Heart right ventricle (tissue), 16 donors: ENCODE measurements around the gene AGRP. TPM values are rescaled to one million over a fixed set of nuclear protein-coding genes. Genes with fewer than 3 reads are reported as not detected.
"Not testable (repeated sequence)": the region's sequence is repeated elsewhere in the genome, so short reads cannot be mapped to it uniquely, and the experiment has no call there.

ENCODE experiments used
- ATAC-seq, 8 donors: fragments of 200-7000 bp; cut with Tn5 transposase; one replicate each; pipeline ENCODE4 v1.9.1; 2020; ENCODE audit warnings: mild to moderate bottlenecking in 8 of 8, moderate library complexity in 8 of 8, moderate number of reproducible peaks in 1 of 8
- DNase-seq, 2 donors: peaks; one replicate each; pipeline ENCODE4 v3.0.0-alpha.2; 2020
- H3K27ac ChIP-seq, 10 donors: fragments of 200-600 bp; sonication (generic) in 2 of 10; one replicate each; pipeline versions ENCODE4 v1.5.0 to v1.8.0; 2020 to 2022; ENCODE audit warnings: mild to moderate bottlenecking in 3 of 10
- H3K27me3 ChIP-seq, 7 donors: fragments of 200-600 bp; one replicate each; pipeline ENCODE4 v1.8.0; 2021 to 2022; ENCODE audit warnings: mild to moderate bottlenecking in 2 of 7
- H3K36me3 ChIP-seq, 9 donors: fragments of 200-600 bp; sonication (generic) in 1 of 9; one replicate each; pipeline versions ENCODE4 v1.5.0 to v1.8.0; 2020 to 2022; ENCODE audit warnings: mild to moderate bottlenecking in 2 of 9
- H3K4me1 ChIP-seq, 9 donors: fragments of 200-600 bp; sonication (generic) in 1 of 9; one replicate each; pipeline versions ENCODE4 v1.5.0 to v1.8.0; 2020 to 2022; ENCODE audit warnings: mild to moderate bottlenecking in 4 of 9
- H3K4me3 ChIP-seq, 10 donors: fragments of 200-600 bp; sonication (generic) in 2 of 10; one replicate each; pipeline versions ENCODE4 v1.5.0 to v1.8.0; 2020 to 2022; ENCODE audit warnings: mild to moderate bottlenecking in 7 of 10, moderate library complexity in 2 of 10
- H3K9me3 ChIP-seq, 11 donors: fragments of 200-600 bp in 10 of 11; sonication (generic) in 2 of 11; one replicate each; pipeline versions ENCODE4 v1.5.0 to v1.8.0; 2013 to 2022; ENCODE audit warnings: mild to moderate bottlenecking in 2 of 11, control low read depth in 1 of 11, moderate library complexity in 1 of 11
- WGBS, 2 donors: extraction: QIAGEN DNeasy Blood & Tissue Kit; methylation state at CpG; one replicate each; pipeline ENCODE4 v1.1.7; 2013; ENCODE audit warnings: inconsistent platforms in 1 of 2; 5-methylcytosine and 5-hydroxymethylcytosine counted together
- intact Hi-C, 10 donors: fragments of 100-400 bp; cut with DNase I; formaldehyde crosslinking; loops; one replicate each; pipeline versions ENCODE4 v1.11.1 to v1.14.2; 2022
- polyA plus RNA-seq, 2 donors: library from polyadenylated mRNA; stranded (reverse); fragments of 200-250 nt; gene quantifications; one replicate each; pipeline ENCODE4 v1.2.3, GENCODE V29; 2013
- total RNA-seq, 10 donors: library from RNA; stranded (reverse); fragmentation: NEBNext Ultra II Directional in 3 of 10; extraction: Animal tissue kit (Norgen Biotek cat#: 25700) in 3 of 10; gene quantifications; one replicate each; pipeline versions ENCODE4 v1.2.1 to v1.2.4, GENCODE V29; 2021 to 2023
- TF ChIP-seq, protein P1 (sequence below), 9 donors: fragments of 200-600 bp; sonication (generic) in 2 of 9; IDR thresholded peaks; one replicate each; pipeline versions ENCODE4 v1.5.0 to v1.8.0; 2021 to 2022; ENCODE audit warnings: antibody characterized with exemption in 9 of 9, mild to moderate bottlenecking in 5 of 9, moderate library complexity in 1 of 9
- donor health status: Arrhythmogenic right ventricular cardiomyopathy.
- donor health status: ischemic (EF 13 %, LVEDD 7.1; RV severe dilation, severe dysfunction).
- donor health status: healthy with polysubstance abuse.
- donor health status: DM: no; HTN: yes; CAD: no.
- donor health status: DM: no; HTN: no; CAD: no.
- donor health status: ischemic (EF 25% LVEDD 6.9; RV normal size, moderate dysfunction).
- donor health status: ischemic (EF 25% LVEDD 5.7; RV mildly dilated, moderate dysfunction).
- donor health status: healthy.
- donor health status: DM: yes; HTN: yes; CAD: no.
- donor health status: Ischemic cardiomyopathy.
- donor health status: ischemic (EF 35%, LVEDD 5.7; RV mildly dilated, moderate dysfunction).
- donor health status: nonischemic (EF 11% LVEDD 7.7; RV severe dilation, severe dysfunction).
- donor health status: DM: yes; HTN: yes; CAD: no.
- donor health status: PGD.
- donor health status: ischemic (EF 29% LVEDD 5.4; RV normal size, mild dysfunction).
- donor health status: nonischemic (EF 23%, LVEDD 6.1; RV moderate dilation, normal function).

The AGRP gene
- total and polyA plus RNA-seq, 12 donors, result 0.10 TPM; not detected in 11

DNA sequence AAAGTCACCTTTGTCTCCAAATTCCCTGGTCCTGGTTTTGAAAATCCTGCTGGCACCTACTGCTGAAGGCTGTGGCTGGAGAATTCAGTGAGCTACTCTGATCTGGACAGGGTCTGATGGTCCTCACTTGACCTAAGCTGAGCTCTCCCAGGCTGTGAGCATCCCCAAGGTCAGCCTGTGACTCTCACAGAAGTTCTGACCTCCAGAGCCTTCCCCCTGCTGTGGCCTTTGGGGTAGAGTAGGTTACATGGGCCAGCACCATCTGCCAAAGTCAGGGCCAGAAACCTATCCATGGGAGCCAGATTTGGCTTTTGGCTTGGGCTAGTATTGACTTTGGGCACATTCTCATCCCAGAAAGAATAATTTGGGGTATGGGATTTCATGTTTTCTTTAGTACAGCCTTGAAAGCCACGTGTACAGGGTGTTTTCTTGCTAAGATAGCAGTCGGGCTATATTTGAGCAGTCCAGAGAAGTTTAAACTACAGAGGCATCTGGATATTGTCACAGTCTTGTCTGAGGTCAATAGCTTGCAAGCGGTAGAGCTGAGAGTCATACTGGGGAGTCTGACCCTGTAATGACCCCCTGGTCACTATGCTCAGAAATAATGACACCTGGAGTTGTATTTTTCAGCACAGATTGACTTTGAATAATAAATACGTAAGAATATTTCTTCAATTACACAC is 6.2 kb upstream of the AGRP start:
- TF ChIP-seq, protein P1, sequence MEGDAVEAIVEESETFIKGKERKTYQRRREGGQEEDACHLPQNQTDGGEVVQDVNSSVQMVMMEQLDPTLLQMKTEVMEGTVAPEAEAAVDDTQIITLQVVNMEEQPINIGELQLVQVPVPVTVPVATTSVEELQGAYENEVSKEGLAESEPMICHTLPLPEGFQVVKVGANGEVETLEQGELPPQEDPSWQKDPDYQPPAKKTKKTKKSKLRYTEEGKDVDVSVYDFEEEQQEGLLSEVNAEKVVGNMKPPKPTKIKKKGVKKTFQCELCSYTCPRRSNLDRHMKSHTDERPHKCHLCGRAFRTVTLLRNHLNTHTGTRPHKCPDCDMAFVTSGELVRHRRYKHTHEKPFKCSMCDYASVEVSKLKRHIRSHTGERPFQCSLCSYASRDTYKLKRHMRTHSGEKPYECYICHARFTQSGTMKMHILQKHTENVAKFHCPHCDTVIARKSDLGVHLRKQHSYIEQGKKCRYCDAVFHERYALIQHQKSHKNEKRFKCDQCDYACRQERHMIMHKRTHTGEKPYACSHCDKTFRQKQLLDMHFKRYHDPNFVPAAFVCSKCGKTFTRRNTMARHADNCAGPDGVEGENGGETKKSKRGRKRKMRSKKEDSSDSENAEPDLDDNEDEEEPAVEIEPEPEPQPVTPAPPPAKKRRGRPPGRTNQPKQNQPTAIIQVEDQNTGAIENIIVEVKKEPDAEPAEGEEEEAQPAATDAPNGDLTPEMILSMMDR (IDR thresholded peaks at IDR 0.05), result no peak
- no peak overlapping the region for H3K4me3 ChIP-seq
- H3K27ac ChIP-seq, result peak overlapping the region in 9 of 10 donors; percentile 1 to 81 (median 57)
- ATAC-seq (peak in 6 of 8 donors; percentile 26 to 69 (median 54)), DNase-seq (no peak)
- WGBS, 2 donors, result 36 to 44% methylated on average over 4 of the region's 4 CpGs
- H3K36me3 ChIP-seq, result peaks cover 0 to 31% (median 7%) of the 10 kb centered on the region in 9 donors
- H3K9me3 ChIP-seq, result no peaks in the 10 kb centered on the region
- intact Hi-C loops, result loop anchor here in 1 of 10 donors (10.0 kb wide), 1 partner anchor 175 kb away; the partner anchor contains the start of genes ACD, C16orf86, ENKD1 and PARD6A
- no peaks in the 10 kb centered on the region for H3K27me3 ChIP-seq
- peaks cover 2 to 84% (median 16%) of the 10 kb centered on the region in 9 donors for H3K4me1 ChIP-seq

DNA sequence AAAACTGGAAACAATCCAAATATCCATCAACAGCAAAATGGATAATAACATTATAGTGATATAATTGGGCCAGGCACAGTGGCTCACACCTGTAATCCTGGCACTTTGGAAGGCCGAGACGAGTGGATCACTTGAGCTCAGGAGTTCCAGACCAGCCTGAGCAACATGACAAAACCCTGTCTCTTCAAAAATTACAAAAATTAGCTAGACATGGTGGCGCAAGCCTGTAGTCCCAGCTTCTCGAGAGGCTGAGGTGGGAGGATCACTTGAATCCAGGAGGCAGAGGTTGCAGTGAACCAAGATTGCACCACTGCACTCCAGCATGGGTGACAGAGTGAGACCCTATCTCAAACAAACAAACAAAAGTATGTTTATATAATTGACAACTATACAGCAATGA is 4.2 kb upstream of the AGRP start:
- intact Hi-C loops, ATAC-seq, DNase-seq, H3K9me3 ChIP-seq, H3K27me3 ChIP-seq, H3K4me3 ChIP-seq: not testable (repeated sequence)
- 86 to 91% methylated on average over 4 of the region's 4 CpGs for WGBS, 2 donors
- Histone ChIP-seq H3K27ac (peak overlapping the region in 1 of 10 donors; percentile 46), H3K4me1 (peaks cover 2 to 77% (median 26%) of the 10 kb centered on the region in 9 donors), H3K36me3 (peaks cover 0 to 28% (median 11%) of the 10 kb centered on the region in 9 donors)

DNA sequence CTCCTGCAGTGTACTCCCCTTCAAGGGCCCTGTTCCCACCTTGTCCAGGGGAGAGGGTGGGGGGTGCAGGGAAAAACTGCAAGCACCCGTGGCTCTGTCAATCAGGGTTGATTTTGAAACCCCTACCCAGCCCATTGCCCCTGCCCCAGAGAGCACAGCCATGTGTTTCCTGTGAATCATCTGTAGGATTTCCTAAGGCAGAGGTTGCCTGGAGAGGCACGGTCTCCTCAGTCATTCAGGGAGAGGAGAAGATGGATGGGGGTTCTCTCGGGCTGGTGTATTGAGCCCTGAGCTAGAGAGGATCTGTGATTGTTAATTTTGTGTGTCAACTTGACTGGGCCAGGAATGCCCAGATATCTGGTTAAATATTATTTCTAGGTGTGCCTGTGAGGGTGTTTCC is 3.5 kb upstream of the AGRP start:
- Histone ChIP-seq H3K27ac (peak overlapping the region in 1 of 10 donors; percentile 46), H3K36me3 (peaks cover 0 to 23% (median 11%) of the 10 kb centered on the region in 9 donors), H3K27me3 (no peaks in the 10 kb centered on the region), H3K4me1 (peaks cover 2 to 77% (median 33%) of the 10 kb centered on the region in 9 donors), H3K9me3 (no peaks in the 10 kb centered on the region), H3K4me3 (no peak overlapping the region)
- ATAC-seq (no peak), DNase-seq (no peak)
- 68 to 80% methylated on average over 3 of the region's 3 CpGs for WGBS, 2 donors
- TF ChIP-seq, protein P1 (IDR thresholded peaks at IDR 0.05), result no peak
- intact Hi-C loops, result no loop called here

DNA sequence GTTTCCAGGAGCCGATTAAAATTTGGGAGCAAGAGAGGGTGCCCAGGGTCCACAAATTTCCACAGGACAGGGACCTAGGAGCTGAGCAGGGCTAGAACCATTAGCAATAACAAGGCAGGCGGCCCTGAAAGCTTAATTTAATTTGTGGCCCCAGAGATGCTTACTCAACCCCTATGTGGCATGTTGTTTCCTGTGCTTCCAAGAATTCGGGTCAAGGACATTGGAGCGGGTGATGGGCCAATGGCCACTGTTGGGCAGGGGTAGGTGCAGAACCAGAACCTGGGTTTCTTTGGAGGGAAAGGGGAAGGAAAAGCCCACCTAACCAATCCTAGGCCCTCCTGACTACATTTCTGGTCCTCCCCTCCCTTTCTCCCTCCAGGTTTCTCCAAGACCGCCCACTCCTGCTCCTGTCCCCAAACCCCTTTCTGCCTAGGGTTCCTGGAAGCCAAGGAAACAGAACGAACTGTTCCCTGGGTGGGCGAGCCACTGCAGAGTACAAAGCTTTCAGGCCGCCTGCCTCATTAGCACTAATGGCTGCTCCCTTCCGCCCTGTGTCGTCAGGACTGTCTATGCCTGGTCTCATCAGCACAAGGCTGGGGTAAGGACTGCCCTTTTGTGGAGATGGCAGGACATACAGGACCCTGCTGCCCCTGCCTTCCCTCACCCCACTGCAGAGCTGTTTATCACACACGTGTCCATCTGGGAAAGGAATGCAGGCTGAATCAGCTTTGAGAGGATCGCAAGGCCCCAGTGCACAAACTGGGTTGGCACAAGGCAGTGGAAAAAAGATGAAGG is 581 bp upstream of the AGRP start:
- Histone ChIP-seq H3K9me3 (no peaks in the 10 kb centered on the region), H3K27ac (peak overlapping the region in 2 of 10 donors; percentile 92 to 96), H3K36me3 (peaks cover 0 to 23% (median 11%) of the 10 kb centered on the region in 9 donors), H3K4me3 (no peak overlapping the region), H3K4me1 (peaks cover 4 to 65% (median 42%) of the 10 kb centered on the region in 9 donors), H3K27me3 (no peaks in the 10 kb centered on the region)
- TF ChIP-seq, protein P1 (IDR thresholded peaks at IDR 0.05), result no peak
- no peak for ATAC-seq
- intact Hi-C loops, result loop anchor here in 1 of 10 donors (5.0 kb wide), 1 partner anchor 38 kb away; no protein-coding TSS in a partner anchor
- 86 to 89% methylated on average over 12 of the region's 12 CpGs for WGBS, 2 donors
- DNase-seq, result no peak
